ENCODE measurements around the gene GRAMD2A. TPM values are rescaled to one million over a fixed set of nuclear protein-coding genes. Genes with fewer than 3 reads are reported as not detected.
"Not testable (repeated sequence)": the region's sequence is repeated elsewhere in the genome, so short reads cannot be mapped to it uniquely, and the experiment has no call there.

Gene GRAMD2A
- polyA plus RNA-seq, 2 donors: 1.1 to 1.6 TPM

- H3K27me3 ChIP-seq (ENCODE audit: control insufficient read depth in 1 of 2, insufficient read depth in 2 of 2, low read length in 2 of 2): no peaks in the 10 kb centered on the region
- H3K27ac ChIP-seq (ENCODE audit: low read depth in 2 of 2, low read length in 1 of 2): no peak overlapping the region
- H3K4me3 ChIP-seq (ENCODE audit: low read depth in 1 of 2, low read length in 2 of 2): no peak overlapping the region
- H3K4me1 ChIP-seq (ENCODE audit: control insufficient read depth in 2 of 2, insufficient read depth in 2 of 2, low read length in 1 of 2): peaks cover 2 to 5% of the 10 kb centered on the region in 2 donors
- WGBS, 2 donors: 92 to 95% methylated on average over 6 of the region's 6 CpGs
- H3K36me3 ChIP-seq (ENCODE audit: control insufficient read depth in 2 of 2, insufficient read depth in 2 of 2, low read length in 1 of 2): no peaks in the 10 kb centered on the region
- no peaks in the 10 kb centered on the region for H3K9me3 ChIP-seq (ENCODE audit: control insufficient read depth in 2 of 2, insufficient read depth in 1 of 2, low read depth in 1 of 2, low read length in 1 of 2)
These were observed 24.2 kb downstream of the GRAMD2A start for GRCh38 chr15:72173401-72173800.

GRCh38 chr15:72172796-72173195 is 24.8 kb downstream of the GRAMD2A start:
- H3K4me1 ChIP-seq (ENCODE audit: control insufficient read depth in 2 of 2, insufficient read depth in 2 of 2, low read length in 1 of 2): peaks cover 0 to 3% of the 10 kb centered on the region in 2 donors
- H3K27me3 ChIP-seq (ENCODE audit: control insufficient read depth in 1 of 2, insufficient read depth in 2 of 2, low read length in 2 of 2): no peaks in the 10 kb centered on the region
- H3K9me3 ChIP-seq (ENCODE audit: control insufficient read depth in 2 of 2, insufficient read depth in 1 of 2, low read depth in 1 of 2, low read length in 1 of 2): no peaks in the 10 kb centered on the region
- no peak overlapping the region for H3K4me3 ChIP-seq (ENCODE audit: low read depth in 1 of 2, low read length in 2 of 2)
- no peaks in the 10 kb centered on the region for H3K36me3 ChIP-seq (ENCODE audit: control insufficient read depth in 2 of 2, insufficient read depth in 2 of 2, low read length in 1 of 2)
- WGBS, 2 donors: 85 to 87% methylated on average over 5 of the region's 5 CpGs
- H3K27ac ChIP-seq (ENCODE audit: low read depth in 2 of 2, low read length in 1 of 2): no peak overlapping the region

GRCh38 chr15:72171978-72172377 is 25.6 kb downstream of the GRAMD2A start:
- H3K27me3 ChIP-seq (ENCODE audit: control insufficient read depth in 1 of 2, insufficient read depth in 2 of 2, low read length in 2 of 2); H3K27ac ChIP-seq (ENCODE audit: low read depth in 2 of 2, low read length in 1 of 2); H3K4me3 ChIP-seq (ENCODE audit: low read depth in 1 of 2, low read length in 2 of 2); H3K9me3 ChIP-seq (ENCODE audit: control insufficient read depth in 2 of 2, insufficient read depth in 1 of 2, low read depth in 1 of 2, low read length in 1 of 2); H3K36me3 ChIP-seq (ENCODE audit: control insufficient read depth in 2 of 2, insufficient read depth in 2 of 2, low read length in 1 of 2); H3K4me1 ChIP-seq (ENCODE audit: control insufficient read depth in 2 of 2, insufficient read depth in 2 of 2, low read length in 1 of 2): not testable (repeated sequence)
- WGBS, 2 donors: 81 to 86% methylated on average over 10 of the region's 10 CpGs

- H3K9me3 ChIP-seq (ENCODE audit: control insufficient read depth in 2 of 2, insufficient read depth in 1 of 2, low read depth in 1 of 2, low read length in 1 of 2): no peaks in the 10 kb centered on the region
- 88 to 93% methylated on average over 7 of the region's 7 CpGs for whole genome bisulfite sequencing, 2 donors
- no peak overlapping the region for H3K4me3 ChIP-seq (ENCODE audit: low read depth in 1 of 2, low read length in 2 of 2)
- H3K27me3 ChIP-seq (ENCODE audit: control insufficient read depth in 1 of 2, insufficient read depth in 2 of 2, low read length in 2 of 2): no peaks in the 10 kb centered on the region
- no peaks in the 10 kb centered on the region for H3K36me3 ChIP-seq (ENCODE audit: control insufficient read depth in 2 of 2, insufficient read depth in 2 of 2, low read length in 1 of 2)
- peaks cover 0 to 3% of the 10 kb centered on the region in 2 donors for H3K4me1 ChIP-seq (ENCODE audit: control insufficient read depth in 2 of 2, insufficient read depth in 2 of 2, low read length in 1 of 2)
- H3K27ac ChIP-seq (ENCODE audit: low read depth in 2 of 2, low read length in 1 of 2): no peak overlapping the region
These were observed 26.9 kb downstream of the GRAMD2A start for GRCh38 chr15:72170691-72171090.

- no peaks in the 10 kb centered on the region for H3K9me3 ChIP-seq (ENCODE audit: control insufficient read depth in 2 of 2, insufficient read depth in 1 of 2, low read depth in 1 of 2, low read length in 1 of 2)
- no peak overlapping the region for H3K27ac ChIP-seq (ENCODE audit: low read depth in 2 of 2, low read length in 1 of 2)
- H3K36me3 ChIP-seq (ENCODE audit: control insufficient read depth in 2 of 2, insufficient read depth in 2 of 2, low read length in 1 of 2): no peaks in the 10 kb centered on the region
- no peak overlapping the region for H3K4me3 ChIP-seq (ENCODE audit: low read depth in 1 of 2, low read length in 2 of 2)
- no peaks in the 10 kb centered on the region for H3K27me3 ChIP-seq (ENCODE audit: control insufficient read depth in 1 of 2, insufficient read depth in 2 of 2, low read length in 2 of 2)
- H3K4me1 ChIP-seq (ENCODE audit: control insufficient read depth in 2 of 2, insufficient read depth in 2 of 2, low read length in 1 of 2): peaks cover 0 to 3% of the 10 kb centered on the region in 2 donors
- WGBS, 2 donors: 82 to 92% methylated on average over 16 of the region's 16 CpGs
These were observed 27.5 kb downstream of the GRAMD2A start for GRCh38 chr15:72169921-72170611.

GRCh38 chr15:72169236-72169920 is 28.2 kb downstream of the GRAMD2A start:
- Histone ChIP-seq H3K4me1 (ENCODE audit: control insufficient read depth in 2 of 2, insufficient read depth in 2 of 2, low read length in 1 of 2) (peaks cover 0 to 3% of the 10 kb centered on the region in 2 donors), H3K4me3 (ENCODE audit: low read depth in 1 of 2, low read length in 2 of 2) (no peak overlapping the region), H3K36me3 (ENCODE audit: control insufficient read depth in 2 of 2, insufficient read depth in 2 of 2, low read length in 1 of 2) (no peaks in the 10 kb centered on the region), H3K27ac (ENCODE audit: low read depth in 2 of 2, low read length in 1 of 2) (no peak overlapping the region), H3K27me3 (ENCODE audit: control insufficient read depth in 1 of 2, insufficient read depth in 2 of 2, low read length in 2 of 2) (no peaks in the 10 kb centered on the region), H3K9me3 (ENCODE audit: control insufficient read depth in 2 of 2, insufficient read depth in 1 of 2, low read depth in 1 of 2, low read length in 1 of 2) (no peaks in the 10 kb centered on the region)
- 76 to 77% methylated on average over 10 of the region's 10 CpGs for WGBS, 2 donors

GRCh38 chr15:72168808-72169190 is 28.8 kb downstream of the GRAMD2A start:
- H3K36me3 ChIP-seq (ENCODE audit: control insufficient read depth in 2 of 2, insufficient read depth in 2 of 2, low read length in 1 of 2): no peaks in the 10 kb centered on the region
- H3K27me3 ChIP-seq (ENCODE audit: control insufficient read depth in 1 of 2, insufficient read depth in 2 of 2, low read length in 2 of 2): no peaks in the 10 kb centered on the region
- no peak overlapping the region for H3K27ac ChIP-seq (ENCODE audit: low read depth in 2 of 2, low read length in 1 of 2)
- H3K4me3 ChIP-seq (ENCODE audit: low read depth in 1 of 2, low read length in 2 of 2): no peak overlapping the region
- peaks cover 0 to 3% of the 10 kb centered on the region in 2 donors for H3K4me1 ChIP-seq (ENCODE audit: control insufficient read depth in 2 of 2, insufficient read depth in 2 of 2, low read length in 1 of 2)
- WGBS, 2 donors: 70 to 71% methylated on average over 4 of the region's 4 CpGs
- H3K9me3 ChIP-seq (ENCODE audit: control insufficient read depth in 2 of 2, insufficient read depth in 1 of 2, low read depth in 1 of 2, low read length in 1 of 2): no peaks in the 10 kb centered on the region

GRCh38 chr15:72168131-72168807 is 29.3 kb downstream of the GRAMD2A start:
- H3K27me3 ChIP-seq (ENCODE audit: control insufficient read depth in 1 of 2, insufficient read depth in 2 of 2, low read length in 2 of 2): no peaks in the 10 kb centered on the region
- H3K4me1 ChIP-seq (ENCODE audit: control insufficient read depth in 2 of 2, insufficient read depth in 2 of 2, low read length in 1 of 2): peaks cover 0 to 3% of the 10 kb centered on the region in 2 donors
- H3K9me3 ChIP-seq (ENCODE audit: control insufficient read depth in 2 of 2, insufficient read depth in 1 of 2, low read depth in 1 of 2, low read length in 1 of 2): no peaks in the 10 kb centered on the region
- H3K27ac ChIP-seq (ENCODE audit: low read depth in 2 of 2, low read length in 1 of 2): no peak overlapping the region
- no peak overlapping the region for H3K4me3 ChIP-seq (ENCODE audit: low read depth in 1 of 2, low read length in 2 of 2)
- 58% methylated on average over 7 of the region's 7 CpGs for whole genome bisulfite sequencing, 2 donors
- no peaks in the 10 kb centered on the region for H3K36me3 ChIP-seq (ENCODE audit: control insufficient read depth in 2 of 2, insufficient read depth in 2 of 2, low read length in 1 of 2)

- WGBS, 2 donors: 73 to 87% methylated on average over 6 of the region's 6 CpGs
- Histone ChIP-seq H3K9me3 (ENCODE audit: control insufficient read depth in 2 of 2, insufficient read depth in 1 of 2, low read depth in 1 of 2, low read length in 1 of 2) (no peaks in the 10 kb centered on the region), H3K36me3 (ENCODE audit: control insufficient read depth in 2 of 2, insufficient read depth in 2 of 2, low read length in 1 of 2) (no peaks in the 10 kb centered on the region), H3K27ac (ENCODE audit: low read depth in 2 of 2, low read length in 1 of 2) (no peak overlapping the region), H3K4me1 (ENCODE audit: control insufficient read depth in 2 of 2, insufficient read depth in 2 of 2, low read length in 1 of 2) (peaks cover 0 to 3% of the 10 kb centered on the region in 2 donors), H3K4me3 (ENCODE audit: low read depth in 1 of 2, low read length in 2 of 2) (no peak overlapping the region), H3K27me3 (ENCODE audit: control insufficient read depth in 1 of 2, insufficient read depth in 2 of 2, low read length in 2 of 2) (no peaks in the 10 kb centered on the region)
These were observed 30.1 kb downstream of the GRAMD2A start for GRCh38 chr15:72167445-72167844.
